SK-N-SH treated with all-trans-retinoic acid at 6 μM for 48 hours (cell line): Measurements from ENCODE around the gene ACSS3.

Experiments
- CSDC2 ChIP-seq: fragments of 250-450 bp; sonication (Bioruptor Pico); IDR thresholded peaks from 2 replicates; pipeline ENCODE4 v1.5.0; 2020; ENCODE audit warnings: mild to moderate bottlenecking, moderate library complexity
- ESRRG ChIP-seq: fragments of 250-450 bp; sonication (Bioruptor Pico); IDR thresholded peaks from 2 replicates; pipeline ENCODE4 v1.6.1; 2021; ENCODE audit warnings: mild to moderate bottlenecking
- OSR1 ChIP-seq: fragments of 250-450 bp; sonication (Bioruptor Pico); IDR thresholded peaks from 2 replicates; pipeline ENCODE4 v1.8.0; 2022; ENCODE audit warnings: moderate library complexity, mild to moderate bottlenecking, inconsistent platforms
- PPARA ChIP-seq: fragments of 250-450 bp; sonication (Bioruptor Pico); IDR thresholded peaks from 2 replicates; pipeline ENCODE4 v1.5.0; 2020; ENCODE audit warnings: mild to moderate bottlenecking, borderline replicate concordance
- RARB ChIP-seq: fragments of 250-450 bp; sonication (Bioruptor Pico); IDR thresholded peaks from 2 replicates; pipeline ENCODE4 v1.8.0; 2021; ENCODE audit warnings: mild to moderate bottlenecking, moderate library complexity
- SNAI2 ChIP-seq: fragments of 250-450 bp; sonication (Bioruptor Pico); IDR thresholded peaks from 2 replicates; pipeline ENCODE4 v1.5.0; 2020; ENCODE audit warnings: mild to moderate bottlenecking, moderate library complexity
- TCF4 ChIP-seq: fragments of 250-450 bp; sonication (Bioruptor Pico); IDR thresholded peaks from 2 replicates; pipeline ENCODE4 v1.8.0; 2021; ENCODE audit warnings: mild to moderate bottlenecking, moderate library complexity, borderline replicate concordance
- ZC3H10 ChIP-seq: fragments of 250-450 bp; sonication (Bioruptor Pico); IDR thresholded peaks from 2 replicates; pipeline ENCODE4 v1.5.1; 2021; ENCODE audit warnings: mild to moderate bottlenecking, moderate library complexity
- ZFP3 ChIP-seq: fragments of 250-450 bp; sonication (Bioruptor Pico); IDR thresholded peaks from 2 replicates; pipeline ENCODE4 v1.5.0; 2020; ENCODE audit warnings: mild to moderate bottlenecking, moderate library complexity
- ZFP30 ChIP-seq: fragments of 450-650 bp; formaldehyde crosslinking; IDR thresholded peaks from 2 replicates; pipeline ENCODE4 v1.5.0; 2022; ENCODE audit warnings: mild to moderate bottlenecking, moderate library complexity
- ZNF565 ChIP-seq: fragments of 450-650 bp; formaldehyde crosslinking; conservative IDR thresholded peaks from 2 replicates; pipeline ENCODE4 v1.5.0; 2020; ENCODE audit warnings: low read depth, mild to moderate bottlenecking, moderate library complexity

DNA sequence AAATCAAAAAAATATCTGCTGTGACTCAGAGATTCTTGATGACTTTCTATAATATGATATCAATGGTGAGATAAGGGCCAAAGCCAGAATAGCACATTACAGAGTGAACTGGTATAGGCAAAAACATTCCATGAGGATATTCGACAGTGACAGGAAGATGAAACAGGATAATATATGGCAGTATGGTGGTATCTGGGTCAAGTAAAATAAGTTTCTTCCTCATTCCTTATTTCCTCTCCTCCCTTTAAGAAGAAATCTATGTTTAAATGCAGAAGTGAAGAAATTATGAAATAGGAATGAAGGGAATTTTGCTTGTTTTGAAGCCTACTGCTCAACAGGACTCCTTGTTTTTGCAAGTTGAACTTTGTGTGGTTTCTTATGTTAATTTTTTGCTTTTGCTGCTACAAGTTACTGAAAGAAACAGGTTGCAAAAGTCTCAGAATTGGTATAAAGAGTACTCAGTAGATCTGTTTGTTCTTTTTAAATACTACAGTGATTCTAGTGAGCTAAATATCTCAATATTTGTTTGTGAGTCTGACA lies 7.0 kb downstream of the ACSS3 start:
- TF ChIP-seq ESRRG (CRISPR knock-in tag) (no peak), SNAI2 (no peak), TCF4 (no peak), ZC3H10 (CRISPR knock-in tag) (no peak), CSDC2 (CRISPR knock-in tag) (no peak), OSR1 (CRISPR knock-in tag) (no peak), ZNF565 (CRISPR knock-in tag) (no peak), PPARA (CRISPR knock-in tag) (no peak), ZFP30 (CRISPR knock-in tag) (no peak), RARB (no peak), ZFP3 (no peak)
